ENCODE data around the gene TMEM132D.

Gene TMEM132D

GRCh38 chr12:129339336-129339735 is 564.5 kb downstream of the TMEM132D start:
- DNase-seq (ENCODE audit: low read depth, low spot score): no peak

GRCh38 chr12:129337413-129337812 is 566.4 kb downstream of the TMEM132D start:
- DNase-seq (ENCODE audit: low read depth, low spot score): no peak

GRCh38 chr12:129335773-129336172 is 568.1 kb downstream of the TMEM132D start:
- no peak for DNase-seq (ENCODE audit: low read depth, low spot score)

- DNase-seq (ENCODE audit: low read depth, low spot score): no peak
These were observed 571.5 kb downstream of the TMEM132D start for GRCh38 chr12:129332286-129332685.

GRCh38 chr12:129331356-129332085 is 572.3 kb downstream of the TMEM132D start:
- DNase-seq (ENCODE audit: low read depth, low spot score): no peak

GRCh38 chr12:129328235-129328634 is 575.6 kb downstream of the TMEM132D start:
- no peak for DNase-seq (ENCODE audit: low read depth, low spot score)

- DNase-seq (ENCODE audit: low read depth, low spot score): no peak
These were observed 578.3 kb downstream of the TMEM132D start for GRCh38 chr12:129325566-129325965.

- no peak for DNase-seq (ENCODE audit: low read depth, low spot score)
These were observed 591.8 kb downstream of the TMEM132D start for GRCh38 chr12:129312048-129312447.

- DNase-seq (ENCODE audit: low read depth, low spot score): no peak
These were observed 593.5 kb downstream of the TMEM132D start for GRCh38 chr12:129310346-129310745.

GRCh38 chr12:129305851-129306250 is 598.0 kb downstream of the TMEM132D start:
- DNase-seq (ENCODE audit: low read depth, low spot score): no peak

- DNase-seq (ENCODE audit: low read depth, low spot score): no peak
These were observed 599.3 kb downstream of the TMEM132D start for GRCh38 chr12:129304529-129304928.

- DNase-seq (ENCODE audit: low read depth, low spot score): no peak
These were observed 603.8 kb downstream of the TMEM132D start for GRCh38 chr12:129300011-129300410.

GRCh38 chr12:129298921-129299320 is 604.9 kb downstream of the TMEM132D start:
- DNase-seq (ENCODE audit: low read depth, low spot score): no peak

- DNase-seq (ENCODE audit: low read depth, low spot score): no peak
These were observed 607.2 kb downstream of the TMEM132D start for GRCh38 chr12:129296671-129297070.

GRCh38 chr12:129294868-129295267 is 609.0 kb downstream of the TMEM132D start:
- DNase-seq (ENCODE audit: low read depth, low spot score): no peak

GRCh38 chr12:129279771-129280170 is 624.1 kb downstream of the TMEM132D start:
- no peak for DNase-seq (ENCODE audit: low read depth, low spot score)

GRCh38 chr12:129276361-129277060 is 627.3 kb downstream of the TMEM132D start:
- DNase-seq (ENCODE audit: low read depth, low spot score): no peak

- no peak for DNase-seq (ENCODE audit: low read depth, low spot score)
These were observed 633.9 kb downstream of the TMEM132D start for GRCh38 chr12:129269756-129270495.

- no peak for DNase-seq (ENCODE audit: low read depth, low spot score)
These were observed 645.0 kb downstream of the TMEM132D start for GRCh38 chr12:129258781-129259318.

- no peak for DNase-seq (ENCODE audit: low read depth, low spot score)
These were observed 646.3 kb downstream of the TMEM132D start for GRCh38 chr12:129257524-129257923.

GRCh38 chr12:129246630-129247029 is 657.2 kb downstream of the TMEM132D start:
- no peak for DNase-seq (ENCODE audit: low read depth, low spot score)

GRCh38 chr12:129245769-129246168 is 658.1 kb downstream of the TMEM132D start:
- no peak for DNase-seq (ENCODE audit: low read depth, low spot score)
